ENCODE measurements around the gene LMBR1.

Gene LMBR1

DNA sequence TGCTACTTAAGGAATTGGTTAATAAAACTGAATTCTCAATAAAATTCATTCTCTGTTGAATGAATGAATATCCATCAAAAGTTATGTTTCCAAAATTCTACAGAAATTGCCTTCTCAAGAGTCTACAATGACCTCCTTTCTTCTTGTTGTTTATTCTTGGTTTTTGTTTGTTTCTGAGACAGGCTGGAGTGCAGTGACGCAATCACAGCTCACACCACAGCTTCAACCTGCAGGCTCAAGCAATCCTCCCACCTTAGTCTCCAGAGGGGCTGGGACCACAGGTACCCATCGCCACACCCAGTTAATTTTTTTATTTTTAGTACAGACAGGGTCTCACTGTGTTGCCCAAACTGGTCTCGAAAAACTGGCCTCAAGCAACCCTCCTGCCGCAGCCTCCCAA, 97.6 kb downstream of the LMBR1 start:
- DNase-seq (ENCODE audit: low spot score) = no peak

DNA sequence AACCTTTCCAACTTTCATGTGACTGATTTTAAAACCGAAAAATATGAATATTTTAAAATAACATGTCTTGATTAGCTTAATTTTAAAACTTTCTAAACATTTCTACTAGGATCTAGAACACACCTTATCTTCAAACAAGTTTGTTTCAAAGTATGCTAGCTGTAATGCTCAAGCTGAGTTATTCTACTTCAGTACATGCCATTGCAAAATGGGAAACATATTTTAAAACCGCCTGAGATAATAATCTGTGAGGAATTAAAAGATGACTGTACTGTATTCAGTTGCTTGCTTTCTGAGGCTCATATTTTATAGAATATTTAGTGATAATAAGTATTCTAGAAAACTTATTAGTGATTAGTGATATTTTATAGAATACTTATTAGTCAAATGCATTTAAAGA, 99.6 kb downstream of the LMBR1 start:
- DNase-seq (ENCODE audit: low spot score) = peak; percentile 9

- no peak for DNase-seq (ENCODE audit: low spot score)
Measured at GRCh38 chr7:156792611-156793010, 100.4 kb downstream of the LMBR1 start.

DNA sequence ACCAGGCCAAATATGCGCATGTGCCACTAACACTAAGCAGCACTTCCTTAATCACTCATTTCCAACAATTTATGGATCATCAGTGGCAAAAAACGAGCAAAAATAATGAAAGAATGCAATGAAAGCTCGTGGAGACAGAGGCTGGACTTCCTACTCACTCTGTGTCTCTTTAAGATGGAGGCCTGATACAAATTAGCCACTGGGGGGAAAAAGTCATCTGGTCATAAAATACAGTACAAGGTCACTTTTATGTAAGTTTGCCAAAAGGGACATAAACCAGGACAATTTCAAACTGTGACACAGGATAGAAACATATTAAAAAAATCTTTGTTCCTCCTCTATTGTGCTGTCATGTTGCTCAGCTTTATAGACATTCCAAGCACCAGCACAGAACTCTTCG, 101.7 kb downstream of the LMBR1 start:
- no peak for DNase-seq (ENCODE audit: low spot score)

DNA sequence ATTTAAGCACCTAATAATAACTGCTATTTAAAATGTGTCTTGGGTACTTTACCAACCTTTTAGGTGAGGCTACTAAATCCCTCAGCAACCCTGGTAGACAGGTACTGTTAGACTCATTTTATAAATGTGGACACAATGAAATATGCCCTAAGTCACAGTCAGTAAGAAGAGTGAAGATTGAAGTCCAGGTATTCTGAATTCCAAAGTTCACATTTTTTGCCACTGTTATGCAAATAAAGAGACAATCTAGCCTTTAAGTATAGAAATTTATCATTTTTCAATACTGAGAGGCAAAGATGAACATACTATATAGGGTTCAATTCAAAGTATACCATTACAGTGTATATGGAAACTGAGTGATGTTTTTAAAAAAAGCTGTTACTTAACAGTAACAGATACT, 102.7 kb downstream of the LMBR1 start:
- DNase-seq (ENCODE audit: low spot score) = no peak

DNA sequence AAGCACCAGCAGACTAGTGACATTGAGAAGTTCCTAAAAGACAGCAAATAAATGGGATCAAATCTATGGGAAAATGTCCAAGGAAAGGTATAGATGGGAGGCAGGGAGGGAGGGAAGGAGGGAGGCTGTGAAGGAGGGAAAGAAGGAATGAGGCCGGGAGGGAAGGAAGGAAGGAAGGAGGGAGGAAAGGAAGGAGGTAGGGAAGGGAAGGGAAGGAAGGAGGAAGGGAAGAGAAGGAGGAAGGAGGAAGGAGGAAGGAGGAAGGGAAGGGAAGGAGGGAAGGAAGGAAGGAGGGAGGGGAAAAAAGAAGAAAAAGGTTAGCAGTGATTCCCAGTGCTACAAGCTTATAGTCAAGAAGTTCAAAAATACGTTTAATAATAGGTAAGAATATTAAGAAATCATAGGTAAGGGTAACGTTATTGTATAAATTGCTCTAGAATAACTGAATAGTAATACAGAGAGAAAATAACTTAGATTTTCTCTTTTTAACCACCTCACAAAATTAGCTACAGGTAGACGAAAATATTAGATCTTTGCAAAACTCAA, 106.9 kb downstream of the LMBR1 start:
- no peak for DNase-seq (ENCODE audit: low spot score)

DNA sequence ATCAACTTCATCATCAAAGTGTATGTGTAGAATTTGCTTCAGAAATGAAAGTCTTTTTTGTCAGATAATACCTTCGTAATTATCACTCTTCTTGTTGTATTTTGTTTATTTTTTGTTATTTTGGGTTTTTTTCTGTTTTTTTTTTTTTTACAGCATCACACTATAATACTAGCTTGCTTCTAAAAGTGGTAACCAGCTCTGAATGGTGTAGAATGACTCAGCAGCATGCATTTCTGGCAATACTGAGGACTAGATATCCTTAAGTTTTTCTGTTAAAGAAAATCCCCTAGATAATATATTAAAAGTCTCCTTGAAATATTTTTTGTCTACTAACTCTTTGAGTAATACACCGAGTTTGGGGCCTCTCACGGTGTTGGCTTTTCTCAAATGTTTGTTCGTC, 109.1 kb downstream of the LMBR1 start:
- DNase-seq (ENCODE audit: low spot score) = no peak

DNA sequence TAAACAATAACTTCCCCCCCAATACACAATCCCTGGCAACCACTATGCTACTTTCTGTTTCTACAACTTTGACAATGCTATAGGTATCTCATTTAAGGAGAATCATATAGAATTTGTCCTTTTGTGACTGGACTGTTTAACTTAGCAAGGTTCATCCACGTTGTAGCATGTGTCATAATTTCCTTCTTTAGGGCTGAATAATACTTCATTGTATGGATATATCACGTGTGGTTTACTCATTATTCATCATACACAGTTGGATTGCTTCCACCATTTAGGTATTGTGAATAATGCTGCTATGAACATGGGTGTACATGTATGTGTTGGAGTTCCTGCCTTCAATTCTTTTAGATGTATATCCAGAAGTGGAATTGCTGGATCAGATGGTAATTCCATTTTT, 111.0 kb downstream of the LMBR1 start:
- DNase-seq (ENCODE audit: low spot score) = no peak

- no peak for DNase-seq (ENCODE audit: low spot score)
Measured at GRCh38 chr7:156780724-156781455, 112.1 kb downstream of the LMBR1 start.

DNA sequence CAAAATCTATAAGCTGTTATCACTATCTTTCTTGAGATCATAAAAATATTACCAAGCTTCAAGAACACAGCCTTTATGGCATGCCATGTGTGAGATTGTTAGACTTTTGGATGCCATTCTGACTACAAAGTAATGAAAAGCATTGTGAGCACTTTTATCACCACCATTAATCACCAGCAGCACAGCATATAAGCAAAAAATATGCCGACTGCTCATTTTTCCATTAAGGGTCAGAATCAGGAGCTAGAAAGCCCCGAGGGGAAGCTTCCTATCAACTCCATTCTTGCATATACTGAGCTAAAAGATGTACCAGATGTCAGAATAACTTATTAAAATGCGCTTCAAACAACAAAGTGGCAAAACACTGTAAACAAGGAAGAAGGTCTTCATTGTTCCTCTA, 114.3 kb downstream of the LMBR1 start:
- no peak for DNase-seq (ENCODE audit: low spot score)

DNA sequence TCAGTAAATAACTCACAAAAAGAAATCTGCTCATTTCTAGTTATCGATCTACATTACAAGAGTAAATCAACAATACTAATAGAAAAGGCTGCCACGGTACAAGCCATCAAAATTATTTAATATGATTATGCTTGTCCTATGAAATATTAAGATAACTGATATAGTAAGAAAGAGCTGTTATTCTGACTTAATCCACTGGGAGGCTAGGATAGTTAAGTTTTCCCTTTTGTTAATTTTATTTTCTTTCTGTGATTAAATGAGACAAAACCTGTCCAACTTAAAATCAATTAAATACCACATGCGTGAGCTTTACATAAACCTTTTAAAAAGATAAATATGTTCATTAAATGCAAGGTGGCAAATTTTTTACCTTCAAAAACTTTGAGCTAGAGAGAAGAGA, 114.8 kb downstream of the LMBR1 start:
- peak; percentile 17 for DNase-seq (ENCODE audit: low spot score)

DNA sequence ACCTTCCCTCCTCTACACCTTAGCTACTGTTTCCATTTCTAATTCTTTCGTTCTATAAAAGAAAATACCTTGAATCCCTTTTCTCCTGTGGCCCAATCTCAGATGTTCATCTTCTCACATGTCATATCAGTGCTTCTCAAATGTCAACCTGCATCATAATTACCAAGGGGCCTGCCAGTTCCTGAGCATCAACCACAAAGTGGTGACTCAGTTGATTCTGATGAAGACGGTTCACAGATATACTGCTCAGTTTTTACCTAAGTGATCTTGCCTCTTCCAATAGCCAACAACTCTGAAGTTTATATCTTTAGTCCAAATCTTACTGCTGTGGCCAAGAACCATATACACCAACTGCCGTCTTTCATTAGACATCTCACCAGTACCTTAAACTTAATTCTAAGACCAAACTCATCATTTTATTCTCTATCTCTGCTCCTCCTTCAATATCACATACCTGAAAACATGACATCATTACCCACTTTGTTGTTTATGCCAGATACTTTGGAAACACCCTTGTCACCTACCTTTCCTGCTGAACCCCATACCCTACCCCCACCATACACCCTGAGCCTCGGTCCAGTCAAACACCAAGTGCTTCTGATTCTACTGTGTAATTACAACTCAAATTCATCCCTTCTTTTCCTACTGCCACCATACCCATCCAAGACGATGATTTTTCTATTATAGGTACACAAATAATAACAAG, 115.5 kb downstream of the LMBR1 start:
- no peak for DNase-seq (ENCODE audit: low spot score)

GRCh38 chr7:156776527-156776926, 116.5 kb downstream of the LMBR1 start:
- no peak for DNase-seq (ENCODE audit: low spot score)

DNA sequence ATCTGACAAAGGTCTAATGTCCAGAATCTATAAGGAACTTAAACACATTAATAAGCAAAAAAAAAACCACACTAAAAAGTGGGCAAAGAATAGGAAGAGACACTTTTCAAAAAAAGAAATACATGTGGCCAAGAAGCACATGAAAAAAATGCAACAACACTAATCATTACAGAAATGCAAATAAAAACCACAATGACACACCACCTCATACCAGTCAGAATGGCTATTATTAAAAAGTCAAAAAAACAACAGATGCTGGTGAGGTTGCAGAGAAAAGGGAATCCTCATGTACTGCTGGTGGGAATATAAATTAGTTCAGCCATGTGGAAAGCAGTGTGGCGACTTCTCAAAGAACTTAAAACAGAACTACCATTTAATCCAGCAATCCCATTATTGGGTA, 119.0 kb downstream of the LMBR1 start:
- DNase-seq (ENCODE audit: low spot score) = no peak

- DNase-seq (ENCODE audit: low spot score) = no peak
Measured at GRCh38 chr7:156772725-156773124, 120.3 kb downstream of the LMBR1 start.

GRCh38 chr7:156768698-156769472, 124.1 kb downstream of the LMBR1 start:
- DNase-seq (ENCODE audit: low spot score) = no peak

- no peak for DNase-seq (ENCODE audit: low spot score)
Measured at GRCh38 chr7:156766666-156767065, 126.3 kb downstream of the LMBR1 start.

DNA sequence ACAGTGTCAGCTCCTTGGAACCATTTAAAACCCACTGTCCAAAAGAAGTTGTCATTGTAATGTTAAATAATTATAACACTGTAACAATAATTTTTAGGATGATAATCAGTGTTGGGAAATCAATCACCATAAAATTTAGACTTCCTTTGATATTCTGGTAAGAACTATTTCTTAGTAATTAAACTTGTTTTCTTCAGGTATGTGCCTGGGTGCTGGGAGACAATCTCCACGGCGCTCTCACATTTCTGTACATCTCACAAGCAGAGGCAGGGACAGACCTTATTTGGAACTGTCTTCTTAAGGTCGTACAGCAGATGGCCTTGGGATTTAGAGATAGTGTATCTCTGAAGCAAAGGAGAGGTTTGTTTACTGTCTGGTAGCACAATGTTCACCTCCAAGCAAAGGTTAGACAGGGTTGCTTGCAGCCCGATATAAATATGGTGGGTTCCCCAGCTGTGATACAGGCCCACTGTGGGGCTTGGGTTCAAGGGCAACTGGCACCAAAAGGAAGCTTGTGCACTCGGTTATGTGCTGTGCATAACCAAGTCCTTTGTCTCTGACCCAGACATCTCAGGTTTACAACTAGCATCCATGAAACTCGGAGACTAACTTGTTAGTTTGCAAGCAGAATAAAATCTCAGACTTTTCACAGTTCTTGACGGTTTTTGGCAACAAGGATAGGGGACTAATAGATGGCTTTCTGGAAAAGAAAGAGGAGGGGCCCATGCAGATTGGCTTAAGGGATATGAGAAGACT, 126.9 kb downstream of the LMBR1 start:
- no peak for DNase-seq (ENCODE audit: low spot score)

DNA sequence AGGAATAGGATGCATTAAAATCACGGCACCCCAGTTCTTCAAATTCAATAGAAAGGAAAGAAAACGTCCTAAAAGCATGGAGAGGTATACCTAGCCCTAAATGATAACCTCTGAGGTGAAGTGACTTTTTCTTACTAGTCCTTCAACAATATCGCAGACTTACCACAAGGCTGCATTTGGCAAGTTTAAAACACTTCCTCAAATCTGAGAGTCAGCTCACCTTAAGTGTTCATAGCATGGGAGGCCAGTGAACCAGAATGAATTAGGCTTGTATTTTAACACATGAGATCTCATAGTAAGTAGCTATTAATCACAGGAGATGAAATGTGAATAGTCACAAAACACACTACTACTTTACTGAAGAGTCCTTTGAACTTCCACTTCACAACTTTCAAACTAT, 128.2 kb downstream of the LMBR1 start:
- DNase-seq (ENCODE audit: low spot score) = no peak

DNA sequence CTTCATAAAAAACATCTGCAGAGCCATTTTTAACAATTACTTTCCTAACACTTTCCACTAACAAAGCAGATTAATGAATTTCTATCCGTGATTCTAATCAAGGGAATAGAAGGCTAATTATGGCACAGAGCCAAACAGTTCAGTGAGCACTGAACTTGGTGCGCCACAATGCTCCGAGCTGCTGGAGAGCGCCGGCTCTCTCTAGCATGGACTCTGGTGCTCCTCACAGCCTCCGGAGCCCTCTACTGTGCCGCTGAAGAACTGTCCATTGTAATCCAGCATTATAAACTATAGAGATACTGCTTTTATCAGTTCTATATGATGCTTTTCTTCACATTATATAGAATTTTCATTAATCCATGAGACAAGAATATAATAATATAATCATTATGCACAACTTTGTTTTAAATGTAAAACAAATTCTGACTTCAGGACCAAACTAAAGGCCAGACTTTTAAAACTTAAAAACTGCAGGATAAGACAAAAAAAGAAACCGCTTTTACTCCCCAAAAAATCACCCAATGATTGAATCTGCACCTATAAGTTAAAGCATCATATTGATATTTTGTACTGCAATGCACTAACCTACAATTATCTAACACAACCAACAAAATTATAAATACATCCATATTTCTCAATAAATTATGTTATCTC, 128.8 kb downstream of the LMBR1 start:
- DNase-seq (ENCODE audit: low spot score) = peak; percentile 81

- DNase-seq (ENCODE audit: low spot score) = no peak
Measured at GRCh38 chr7:156759579-156760202, 133.3 kb downstream of the LMBR1 start.

Data from GM03348 (cell line).